ENCODE data around the gene NGEF. TPM values are rescaled to one million over a fixed set of nuclear protein-coding genes. Genes with fewer than 3 reads are reported as not detected.

NGEF gene
- total and polyA plus RNA-seq, 2 donors (not counting 1 experiment from before 2014, with no cell fraction given), result under 0.01 to 0.24 TPM

- Histone ChIP-seq H3K27me3 (ENCODE audit: control insufficient read depth, insufficient read depth, low read length) (no peaks in the 10 kb centered on the region), H3K27ac (ENCODE audit: insufficient read depth, low read length) (no peak overlapping the region), H3K4me1 (ENCODE audit: control insufficient read depth, extremely low read depth, insufficient read depth, low read length) (no peaks in the 10 kb centered on the region), H3K4me3 (replicated peaks in 1 of 4; ENCODE audit: control extremely low read depth in 1 of 4, insufficient read depth in 1 of 4, low read depth in 3 of 4, low read length in 4 of 4) (no peak overlapping the region), H3K9me3 (ENCODE audit: control insufficient read depth, insufficient read depth, low read depth, low read length) (no peaks in the 10 kb centered on the region), H2AFZ (ENCODE audit: low read length) (no peak overlapping the region), H3K4me2 (ENCODE audit: extremely low read depth, insufficient read depth, low read length) (no peak overlapping the region), H4K20me1 (ENCODE audit: control insufficient read depth, extremely low read depth, insufficient read depth, low read length) (no peaks in the 10 kb centered on the region), H3K9ac (ENCODE audit: insufficient read depth, low read length) (no peak overlapping the region), H3K36me3 (ENCODE audit: control insufficient read depth, insufficient read depth, low read length) (peaks cover 2% of the 10 kb centered on the region), H3K79me2 (ENCODE audit: control insufficient read depth, insufficient read depth, low read length) (no peaks in the 10 kb centered on the region)
- peak in 1 of 2 donors; percentile 50 for DNase-seq (ENCODE audit: low read depth in 2 of 2)
- TF ChIP-seq, protein P1, sequence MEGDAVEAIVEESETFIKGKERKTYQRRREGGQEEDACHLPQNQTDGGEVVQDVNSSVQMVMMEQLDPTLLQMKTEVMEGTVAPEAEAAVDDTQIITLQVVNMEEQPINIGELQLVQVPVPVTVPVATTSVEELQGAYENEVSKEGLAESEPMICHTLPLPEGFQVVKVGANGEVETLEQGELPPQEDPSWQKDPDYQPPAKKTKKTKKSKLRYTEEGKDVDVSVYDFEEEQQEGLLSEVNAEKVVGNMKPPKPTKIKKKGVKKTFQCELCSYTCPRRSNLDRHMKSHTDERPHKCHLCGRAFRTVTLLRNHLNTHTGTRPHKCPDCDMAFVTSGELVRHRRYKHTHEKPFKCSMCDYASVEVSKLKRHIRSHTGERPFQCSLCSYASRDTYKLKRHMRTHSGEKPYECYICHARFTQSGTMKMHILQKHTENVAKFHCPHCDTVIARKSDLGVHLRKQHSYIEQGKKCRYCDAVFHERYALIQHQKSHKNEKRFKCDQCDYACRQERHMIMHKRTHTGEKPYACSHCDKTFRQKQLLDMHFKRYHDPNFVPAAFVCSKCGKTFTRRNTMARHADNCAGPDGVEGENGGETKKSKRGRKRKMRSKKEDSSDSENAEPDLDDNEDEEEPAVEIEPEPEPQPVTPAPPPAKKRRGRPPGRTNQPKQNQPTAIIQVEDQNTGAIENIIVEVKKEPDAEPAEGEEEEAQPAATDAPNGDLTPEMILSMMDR (conservative IDR thresholded peaks at IDR 0.05 in 1 of 2, IDR thresholded peaks at IDR 0.05 in 1 of 2; ENCODE audit: low read depth in 1 of 2, low read length in 2 of 2), result no peak
- no peak for TF ChIP-seq EZH2 (IDR thresholded peaks at IDR 0.05; ENCODE audit: low read length, missing control alignments)
These were observed 152.3 kb downstream of the NGEF start for GRCh38 chr2:232860593-232861241.

GRCh38 chr2:232859385-232859916 lies 153.6 kb downstream of the NGEF start:
- no peak overlapping the region for H3K9ac ChIP-seq (ENCODE audit: insufficient read depth, low read length)
- H3K4me1 ChIP-seq (ENCODE audit: control insufficient read depth, extremely low read depth, insufficient read depth, low read length), result no peaks in the 10 kb centered on the region
- H3K79me2 ChIP-seq (ENCODE audit: control insufficient read depth, insufficient read depth, low read length), result no peaks in the 10 kb centered on the region
- no peak overlapping the region for H3K4me3 ChIP-seq (replicated peaks in 1 of 4; ENCODE audit: control extremely low read depth in 1 of 4, insufficient read depth in 1 of 4, low read depth in 3 of 4, low read length in 4 of 4)
- no peak for TF ChIP-seq EZH2 (IDR thresholded peaks at IDR 0.05; ENCODE audit: low read length, missing control alignments)
- TF ChIP-seq, protein P1 (conservative IDR thresholded peaks at IDR 0.05 in 1 of 2, IDR thresholded peaks at IDR 0.05 in 1 of 2; ENCODE audit: low read depth in 1 of 2, low read length in 2 of 2), result no peak
- no peaks in the 10 kb centered on the region for H4K20me1 ChIP-seq (ENCODE audit: control insufficient read depth, extremely low read depth, insufficient read depth, low read length)
- no peaks in the 10 kb centered on the region for H3K9me3 ChIP-seq (ENCODE audit: control insufficient read depth, insufficient read depth, low read depth, low read length)
- no peaks in the 10 kb centered on the region for H3K27me3 ChIP-seq (ENCODE audit: control insufficient read depth, insufficient read depth, low read length)
- no peak overlapping the region for H2AFZ ChIP-seq (ENCODE audit: low read length)
- no peak overlapping the region for H3K27ac ChIP-seq (ENCODE audit: insufficient read depth, low read length)
- no peak for DNase-seq (ENCODE audit: low read depth in 2 of 2)
- H3K4me2 ChIP-seq (ENCODE audit: extremely low read depth, insufficient read depth, low read length), result no peak overlapping the region
- peaks cover 2% of the 10 kb centered on the region for H3K36me3 ChIP-seq (ENCODE audit: control insufficient read depth, insufficient read depth, low read length)

GRCh38 chr2:232857158-232857563 lies 155.9 kb downstream of the NGEF start:
- no peak overlapping the region for H2AFZ ChIP-seq (ENCODE audit: low read length)
- peaks cover 2% of the 10 kb centered on the region for H3K36me3 ChIP-seq (ENCODE audit: control insufficient read depth, insufficient read depth, low read length)
- no peak overlapping the region for H3K27ac ChIP-seq (ENCODE audit: insufficient read depth, low read length)
- DNase-seq (ENCODE audit: low read depth in 2 of 2), result peak in 1 of 2 donors; percentile 62
- no peak overlapping the region for H3K9ac ChIP-seq (ENCODE audit: insufficient read depth, low read length)
- no peaks in the 10 kb centered on the region for H3K79me2 ChIP-seq (ENCODE audit: control insufficient read depth, insufficient read depth, low read length)
- H3K4me2 ChIP-seq (ENCODE audit: extremely low read depth, insufficient read depth, low read length), result no peak overlapping the region
- H3K9me3 ChIP-seq (ENCODE audit: control insufficient read depth, insufficient read depth, low read depth, low read length), result no peaks in the 10 kb centered on the region
- no peaks in the 10 kb centered on the region for H3K27me3 ChIP-seq (ENCODE audit: control insufficient read depth, insufficient read depth, low read length)
- no peak overlapping the region for H3K4me3 ChIP-seq (replicated peaks in 1 of 4; ENCODE audit: control extremely low read depth in 1 of 4, insufficient read depth in 1 of 4, low read depth in 3 of 4, low read length in 4 of 4)
- H4K20me1 ChIP-seq (ENCODE audit: control insufficient read depth, extremely low read depth, insufficient read depth, low read length), result no peaks in the 10 kb centered on the region
- TF ChIP-seq, protein P1 (conservative IDR thresholded peaks at IDR 0.05 in 1 of 2, IDR thresholded peaks at IDR 0.05 in 1 of 2; ENCODE audit: low read depth in 1 of 2, low read length in 2 of 2), result no peak
- TF ChIP-seq EZH2 (IDR thresholded peaks at IDR 0.05; ENCODE audit: low read length, missing control alignments), result no peak
- H3K4me1 ChIP-seq (ENCODE audit: control insufficient read depth, extremely low read depth, insufficient read depth, low read length), result peaks cover 5% of the 10 kb centered on the region

Data from fibroblast of lung (primary cell).